Measurements from ENCODE around the gene UBR4. TPM values are rescaled to one million over a fixed set of nuclear protein-coding genes. Genes with fewer than 3 reads are reported as not detected.
"Not testable (repeated sequence)": the region's sequence is repeated elsewhere in the genome, so short reads cannot be mapped to it uniquely, and the experiment has no call there.

UBR4 gene
- total RNA-seq, 1 donor from 2014 or later, result 75.0 TPM

GRCh38 chr1:19220080-19220846, 10.2 kb upstream of the UBR4 start:
- DNase-seq, result no peak

DNA sequence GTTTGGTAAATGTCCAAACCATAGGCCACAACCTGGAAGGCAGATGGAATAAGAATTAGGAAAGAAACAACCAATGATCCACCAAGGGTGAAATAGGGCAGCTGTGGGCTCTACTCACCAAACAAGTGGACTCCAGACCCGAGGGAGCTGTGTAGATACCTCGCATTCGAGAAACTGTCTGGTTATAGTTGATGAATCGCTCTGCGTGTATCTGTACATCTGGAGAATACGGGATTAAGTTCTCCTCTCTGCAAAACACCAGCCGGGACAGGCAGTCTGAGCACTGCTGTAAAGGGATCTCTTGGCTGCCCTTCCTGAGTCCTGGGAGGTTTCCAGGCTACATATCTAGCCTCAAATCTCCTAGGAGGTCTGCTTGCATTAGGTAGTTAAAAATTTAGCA, 9.4 kb upstream of the UBR4 start:
- no peak for DNase-seq

DNA sequence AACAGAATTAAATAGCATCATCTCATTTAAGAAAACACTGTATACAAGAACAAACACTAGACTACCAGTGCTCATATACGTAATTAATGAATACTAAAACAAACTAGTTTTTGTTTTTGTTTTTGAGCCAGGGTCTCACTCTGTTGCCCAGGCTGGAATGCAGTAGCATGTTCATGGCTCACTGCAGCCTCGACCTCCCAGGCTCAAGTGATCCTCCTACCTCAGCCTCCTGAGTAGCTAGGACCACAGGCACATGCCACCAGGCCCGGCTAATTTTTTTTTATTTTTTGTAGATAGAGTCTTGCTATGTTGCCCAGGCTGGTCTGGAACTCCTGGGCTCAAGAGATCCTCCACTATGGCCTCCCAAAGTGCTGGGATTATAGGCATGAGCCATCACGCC, 6.5 kb upstream of the UBR4 start:
- not testable (repeated sequence) for DNase-seq

- DNase-seq, result no peak
Observed at GRCh38 chr1:19213580-19213979, 3.5 kb upstream of the UBR4 start.

- no peak for DNase-seq
Observed at GRCh38 chr1:19212167-19212566, 2.1 kb upstream of the UBR4 start.

DNA sequence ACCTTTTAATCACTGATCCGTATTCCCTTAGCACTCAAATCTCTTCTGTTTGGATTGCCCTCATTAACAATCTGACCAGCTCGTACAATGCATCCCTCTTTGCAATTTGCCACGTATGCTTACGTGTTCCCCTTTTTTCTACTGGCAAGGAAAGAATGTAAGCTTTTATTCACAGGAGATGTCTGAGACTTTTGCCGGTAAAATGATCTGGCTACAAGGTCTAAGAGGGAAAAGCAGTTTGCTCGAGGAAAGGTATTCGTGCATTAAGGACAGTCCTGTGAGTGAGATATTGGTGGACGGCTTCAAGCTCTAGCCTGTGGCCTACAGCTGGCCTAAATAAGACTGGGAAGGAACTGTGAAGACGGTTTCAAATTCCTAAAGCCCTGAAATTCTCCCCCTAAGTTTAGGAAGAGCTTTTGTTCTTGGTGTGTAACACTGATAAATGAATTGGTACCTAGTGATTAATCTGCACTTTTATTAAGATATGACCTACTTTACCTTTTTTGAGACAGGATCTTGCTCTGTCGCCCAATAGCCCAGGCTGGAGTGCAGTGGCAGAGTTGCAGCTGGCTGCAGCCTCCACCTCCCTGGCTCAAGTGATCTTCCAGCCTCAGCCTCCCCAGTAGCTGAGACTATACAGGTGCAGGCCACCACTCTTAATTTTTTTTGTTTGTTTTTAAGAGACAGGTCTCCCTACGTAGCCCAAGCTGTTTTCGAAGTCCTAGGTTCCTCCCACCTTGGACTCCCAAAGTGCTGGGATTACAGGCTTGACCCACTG, 895 bp upstream of the UBR4 start:
- DNase-seq, result no peak

GRCh38 chr1:19209439-19209989, 552 bp downstream of the UBR4 start:
- peak; percentile 39 for DNase-seq

DNA sequence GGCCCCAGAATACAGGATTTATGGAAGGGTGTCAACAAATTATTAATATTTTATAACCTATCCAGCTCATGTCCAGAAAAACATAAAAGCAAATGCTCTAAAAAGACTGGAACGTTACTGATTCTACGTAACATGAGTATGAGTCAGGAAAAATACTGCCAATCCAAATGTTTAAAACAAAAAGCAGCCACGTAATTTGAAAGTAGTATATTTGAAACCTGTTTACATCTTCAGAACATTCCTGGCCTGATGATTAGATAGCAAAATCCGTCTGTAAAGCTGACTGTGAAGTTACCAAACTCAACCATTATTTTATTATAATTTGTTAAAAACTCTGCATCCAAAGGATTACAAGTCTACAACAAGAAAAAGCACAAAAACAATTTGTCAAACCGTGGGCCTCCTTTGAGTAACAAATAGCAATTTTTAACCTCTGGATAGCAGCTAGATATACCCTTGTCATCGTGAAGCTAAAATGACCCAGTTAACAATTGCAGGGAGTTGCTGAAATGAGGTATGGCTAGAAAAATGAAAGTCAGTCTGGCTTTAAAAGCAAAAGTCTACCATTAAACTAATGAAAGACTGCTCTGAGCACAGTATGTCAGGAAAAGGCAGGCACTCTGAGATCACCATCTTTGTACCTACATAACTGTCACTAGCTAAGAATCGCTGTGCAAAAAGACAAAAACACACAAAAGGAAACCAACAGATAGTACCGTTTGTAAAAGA, 1.2 kb downstream of the UBR4 start:
- DNase-seq, result no peak

GRCh38 chr1:19206947-19207346, 3.1 kb downstream of the UBR4 start:
- no peak for DNase-seq

DNA sequence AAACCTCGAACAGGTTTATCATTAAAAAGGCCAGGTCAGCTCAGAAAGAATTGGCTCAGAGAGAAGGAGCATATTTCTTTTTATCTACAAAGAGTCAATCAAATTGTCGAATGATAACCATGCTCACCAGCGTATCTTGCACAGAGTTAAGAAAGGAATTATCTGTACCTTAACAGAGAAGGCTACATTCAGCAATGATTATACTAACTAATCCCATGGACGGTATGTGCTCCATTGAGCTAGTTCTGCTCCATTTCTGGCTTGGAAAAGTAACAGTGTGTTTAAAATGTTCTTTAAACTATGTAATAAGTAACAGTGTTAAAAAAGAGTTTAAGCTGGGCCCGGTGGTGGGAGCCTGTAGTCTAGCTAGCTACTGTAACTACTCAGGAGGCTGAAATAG, 4.2 kb downstream of the UBR4 start:
- DNase-seq, result no peak

- DNase-seq, result no peak
Observed at GRCh38 chr1:19205403-19205802, 4.7 kb downstream of the UBR4 start.

GRCh38 chr1:19204446-19205266, 5.4 kb downstream of the UBR4 start:
- DNase-seq, result no peak

DNA sequence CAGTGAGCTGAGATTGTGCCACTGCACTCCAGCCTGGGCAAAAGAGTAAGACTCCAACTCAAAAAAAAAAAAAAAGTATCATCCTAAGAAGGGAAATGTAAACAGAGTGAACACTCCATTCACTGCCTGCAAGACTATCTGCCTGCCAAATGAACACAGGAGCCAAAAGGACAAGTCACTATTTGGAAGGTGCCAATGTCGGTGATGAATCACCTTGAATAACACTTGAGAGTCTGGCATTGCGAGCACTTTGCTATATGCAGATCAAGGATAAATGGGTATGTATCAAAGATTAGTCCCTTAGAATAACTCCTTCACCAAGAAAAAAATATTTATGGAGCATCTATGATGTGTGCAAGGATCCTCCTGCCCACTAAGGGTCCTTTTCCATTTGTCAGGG, 6.6 kb downstream of the UBR4 start:
- no peak for DNase-seq

GRCh38 chr1:19202396-19202795, 7.7 kb downstream of the UBR4 start:
- no peak for DNase-seq

DNA sequence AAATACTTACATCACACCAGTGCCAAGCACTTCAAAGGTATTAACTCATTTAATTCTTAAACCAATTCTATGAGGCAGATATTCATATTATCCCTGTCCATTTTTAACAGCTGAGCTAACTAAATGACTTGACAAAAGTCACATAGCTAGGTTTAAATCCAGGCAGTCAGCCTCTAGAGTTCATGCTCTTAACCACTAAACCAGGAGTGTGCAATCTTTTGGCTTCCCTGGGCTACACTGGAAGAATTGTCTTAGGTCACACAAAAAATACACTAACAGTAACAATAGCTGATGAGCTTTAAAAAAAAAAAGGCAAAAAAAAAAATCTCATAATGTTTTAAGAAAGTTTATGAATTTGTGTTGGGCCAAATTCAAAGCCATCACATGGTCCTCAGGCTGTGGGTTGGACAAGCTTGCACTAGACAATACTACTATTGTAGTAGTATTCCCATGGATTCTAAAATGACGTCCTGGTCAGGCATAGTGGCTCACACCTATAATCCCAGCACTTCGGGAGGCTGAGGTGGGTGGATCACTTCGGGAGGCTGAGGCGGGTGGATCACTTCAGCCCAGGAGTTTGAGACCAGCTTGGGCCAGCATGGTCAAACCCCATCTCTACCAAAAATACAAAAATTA, 10.0 kb downstream of the UBR4 start:
- no peak for DNase-seq

DNA sequence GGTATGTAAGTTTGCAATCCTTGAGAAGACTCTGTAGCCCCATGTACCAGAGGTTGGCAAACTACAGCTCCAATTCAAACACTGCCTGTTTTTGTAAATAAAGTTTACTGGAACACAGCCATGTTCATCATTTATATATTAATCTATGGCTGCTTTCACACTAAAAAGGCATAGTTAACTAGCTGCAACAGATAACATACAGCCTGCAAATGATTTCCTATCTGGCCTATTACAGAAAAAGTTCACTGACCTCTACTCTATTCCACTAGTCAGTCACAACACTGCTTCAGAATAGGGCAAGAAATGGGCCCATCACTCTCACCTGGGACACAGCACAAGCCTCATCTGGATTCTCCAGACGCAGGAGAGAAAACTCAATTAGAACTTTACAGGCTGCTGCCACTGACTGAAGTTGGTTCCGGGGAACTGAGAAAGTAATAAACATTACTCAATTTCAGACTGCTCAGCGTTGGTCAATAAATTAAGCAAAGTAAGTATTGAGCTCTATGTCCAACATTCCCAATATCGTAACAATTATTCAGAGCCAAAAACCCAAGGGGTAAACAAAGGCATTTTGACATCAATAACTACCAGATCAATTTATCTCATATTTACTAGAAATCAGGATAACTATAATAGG, 10.6 kb downstream of the UBR4 start:
- no peak for DNase-seq

- no peak for DNase-seq
Observed at GRCh38 chr1:19198820-19199219, 11.2 kb downstream of the UBR4 start.

GRCh38 chr1:19197845-19198244, 12.2 kb downstream of the UBR4 start:
- no peak for DNase-seq

DNA sequence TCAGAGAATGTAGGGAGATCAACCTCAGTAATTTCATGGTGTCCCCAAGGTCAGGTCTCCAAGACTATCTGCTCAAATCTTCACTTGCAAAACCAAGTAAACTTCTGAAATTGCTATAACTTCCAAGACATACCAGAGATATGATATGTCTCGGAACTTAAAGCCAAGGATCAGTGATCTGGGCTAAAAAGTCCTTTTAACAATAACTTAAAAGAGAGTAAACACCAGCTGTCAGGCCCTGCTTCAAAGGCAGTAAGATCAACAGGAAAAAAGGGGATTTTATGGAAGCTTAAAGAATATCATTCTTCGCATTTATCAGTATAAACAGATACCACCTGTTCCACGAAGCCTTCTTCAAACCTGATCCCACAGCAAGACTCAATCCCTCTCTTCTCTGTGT, 13.7 kb downstream of the UBR4 start:
- DNase-seq, result no peak

DNA sequence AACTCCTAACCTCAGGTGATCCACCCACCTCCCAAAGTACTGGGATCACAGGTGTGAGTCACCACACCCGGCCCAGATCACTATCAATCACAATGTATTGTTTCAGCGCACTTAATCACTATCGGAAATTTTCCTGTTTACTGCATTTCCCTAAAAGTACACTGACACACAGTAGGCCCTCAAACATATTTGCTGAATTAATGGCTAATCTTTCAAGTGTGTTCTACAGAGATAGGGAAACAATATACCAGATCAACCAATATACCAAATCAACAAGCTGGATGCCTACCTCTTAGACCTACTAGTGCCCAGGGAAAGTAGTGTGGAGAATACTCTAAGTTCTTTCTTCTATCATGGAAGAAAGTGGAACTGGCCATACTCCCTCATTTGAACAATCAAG, 17.1 kb downstream of the UBR4 start:
- DNase-seq, result no peak

DNA sequence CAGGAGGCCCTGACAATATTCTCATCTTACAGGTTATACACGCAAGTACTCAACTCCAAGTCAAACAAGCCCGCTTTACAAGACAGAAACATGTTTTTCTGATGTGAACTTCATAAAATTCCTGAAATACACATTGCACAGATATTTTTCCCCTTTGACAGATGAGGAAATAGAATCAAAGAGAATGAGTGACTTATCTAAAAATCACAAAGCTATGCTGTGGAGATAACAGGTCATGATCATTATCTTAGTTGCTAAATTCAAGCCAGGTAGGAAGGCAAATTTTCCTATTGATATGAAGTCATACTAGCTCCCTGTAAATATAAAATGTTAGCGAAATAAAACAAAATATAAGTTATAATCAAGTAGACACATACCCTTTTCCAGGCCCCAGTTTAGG, 18.3 kb downstream of the UBR4 start:
- DNase-seq, result no peak
